Left lung (tissue), 10 donors: Measurements from ENCODE around the gene EEF1AKMT3. TPM values are rescaled to one million over a fixed set of nuclear protein-coding genes. Genes with fewer than 3 reads are reported as not detected.

Source experiments
- ATAC-seq: fragments of 200-7000 bp; cut with Tn5 transposase; one replicate; pipeline ENCODE4 v1.9.1; 2020; ENCODE audit warnings: moderate library complexity
- DNase-seq, 4 donors: peaks; one replicate each; pipeline ENCODE4 v3.0.0-alpha.2; 2013 to 2020
- H3K27ac ChIP-seq, 2 donors: fragments of 200-600 bp; sonication (generic) in 1 of 2; one replicate each; pipeline versions ENCODE4 v1.5.0 to v1.8.0; 2020 to 2021
- H3K27me3 ChIP-seq, 2 donors: fragments of 200-600 bp; sonication (generic) in 1 of 2; one replicate each; pipeline versions ENCODE4 v1.5.0 to v1.8.0; 2020 to 2021
- H3K36me3 ChIP-seq, 2 donors: fragments of 200-600 bp; sonication (generic) in 1 of 2; one replicate each; pipeline versions ENCODE4 v1.5.0 to v1.8.0; 2020 to 2021
- H3K4me1 ChIP-seq, 2 donors: fragments of 200-600 bp; one replicate each; pipeline ENCODE4 v1.8.0; 2021
- H3K4me3 ChIP-seq, 2 donors: fragments of 200-600 bp; sonication (generic) in 1 of 2; one replicate each; pipeline versions ENCODE4 v1.5.0 to v1.8.0; 2020 to 2021; ENCODE audit warnings: mild to moderate bottlenecking in 1 of 2
- H3K9me3 ChIP-seq, 2 donors: fragments of 200-600 bp; sonication (generic) in 1 of 2; one replicate each; pipeline versions ENCODE4 v1.5.0 to v1.8.0; 2020 to 2021
- CTCF ChIP-seq, 2 donors: fragments of 200-600 bp; sonication (generic) in 1 of 2; IDR thresholded peaks; one replicate each; pipeline versions ENCODE4 v1.5.0 to v1.8.0; 2021; ENCODE audit warnings: antibody characterized with exemption in 2 of 2
- intact Hi-C, 2 donors: fragments of 100-400 bp; cut with DNase I; formaldehyde crosslinking; loops; one replicate each; pipeline versions ENCODE4 v1.11.2 to v1.14.2; 2022
- polyA plus RNA-seq, 6 donors: library from polyadenylated mRNA; unstranded; fragments of 120-200 nt; gene quantifications; one replicate each; pipeline ENCODE4 v1.2.1, GENCODE V29; 2013; ENCODE audit not compliant: insufficient read length in 6 of 6
- total RNA-seq, 2 donors: library from RNA; stranded (reverse); fragmentation: NEBNext Ultra II Directional; extraction: Animal tissue kit (Norgen Biotek cat#: 25700); gene quantifications; one replicate each; pipeline ENCODE4 v1.2.1, GENCODE V29; 2021
- donor health status: DM: no; HTN: yes; CAD: no.
- donor health status: DM: no; HTN: no; CAD: no.

The EEF1AKMT3 gene
- total and polyA plus RNA-seq, 8 donors, result 6.2 to 19.7 (median 16.6) TPM

DNA sequence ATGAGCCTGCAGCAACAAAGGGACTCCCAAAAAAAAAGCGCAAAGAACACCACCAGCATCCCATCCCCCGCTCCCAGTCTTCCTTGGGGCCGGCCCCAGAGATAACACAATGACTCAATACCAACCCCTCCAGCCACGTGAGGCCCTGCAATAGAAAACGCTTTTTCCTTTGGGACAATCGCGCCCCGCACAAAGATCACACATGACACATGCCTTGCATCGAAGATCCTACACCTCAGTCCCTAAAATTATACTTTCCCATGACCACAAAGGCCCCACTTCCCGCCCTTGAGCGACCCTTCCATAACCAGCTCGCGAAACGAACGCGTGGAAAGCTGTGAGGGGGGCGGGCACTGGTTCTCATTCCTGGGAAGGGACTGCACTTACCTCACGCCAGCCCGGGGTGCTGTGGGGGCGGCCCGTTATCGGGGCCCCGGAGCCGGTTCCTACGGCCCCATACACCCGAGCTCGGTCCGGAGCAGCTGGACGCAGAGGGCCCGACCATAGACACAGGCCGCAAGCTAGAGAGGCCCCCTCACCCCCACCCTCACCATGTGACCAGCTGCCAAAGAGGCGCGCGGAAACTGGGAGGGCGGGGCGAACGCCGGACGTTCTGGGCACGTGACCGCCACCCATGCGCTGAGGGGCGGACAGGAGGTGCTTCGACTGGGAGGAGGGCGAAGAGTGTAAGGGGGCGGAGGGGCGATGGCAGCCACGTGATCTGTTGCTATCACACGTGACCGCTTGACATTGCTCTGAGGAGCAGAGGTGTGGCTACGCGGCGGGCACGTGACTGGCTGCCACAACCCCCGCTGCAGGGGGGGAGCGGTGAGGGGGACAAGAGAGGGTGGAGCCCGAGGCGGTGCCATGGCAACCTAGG, 20.4 kb upstream of the EEF1AKMT3 start, which contains the start of gene CDK4:
Gene CDK4, minus strand, starts transcription at position 523 of the 880 bp plus-strand sequence. CDS start 593 bp downstream, outside the sequence.
- Histone ChIP-seq H3K9me3 (no peaks in the 10 kb centered on the region), H3K27me3 (peaks cover 0 to 12% of the 10 kb centered on the region in 2 donors), H3K36me3 (peaks cover 0 to 38% of the 10 kb centered on the region in 2 donors), H3K4me1 (peaks cover 10 to 57% of the 10 kb centered on the region in 2 donors), H3K4me3 (peak within 1 kb of the TSS; percentile 67 to 75), H3K27ac (peak within 1 kb of the TSS; percentile 85 to 87)
- intact Hi-C loops, result no loop called here
- ATAC-seq (peak; percentile 83), DNase-seq (peak; percentile 98 to 100 (median 100))
- no peak for TF ChIP-seq CTCF (IDR thresholded peaks at IDR 0.05)

- no peak for TF ChIP-seq CTCF (IDR thresholded peaks at IDR 0.05)
- no peaks in the 10 kb centered on the region for H3K9me3 ChIP-seq
- H3K4me3 ChIP-seq, result peak overlapping the region in 1 of 2 donors; percentile 75
- ATAC-seq (no peak), DNase-seq (no peak)
- peaks cover 0 to 12% of the 10 kb centered on the region in 2 donors for H3K27me3 ChIP-seq
- H3K4me1 ChIP-seq, result peaks cover 10 to 57% of the 10 kb centered on the region in 2 donors
- H3K27ac ChIP-seq, result peak overlapping the region; percentile 76 to 85
- intact Hi-C loops, result no loop called here
- H3K36me3 ChIP-seq, result peaks cover 0 to 34% of the 10 kb centered on the region in 2 donors
These were observed 19.8 kb upstream of the EEF1AKMT3 start for GRCh38 chr12:57752668-57753000.

GRCh38 chr12:57753756-57754337, 18.6 kb upstream of the EEF1AKMT3 start:
- Histone ChIP-seq H3K4me1 (peaks cover 10 to 57% of the 10 kb centered on the region in 2 donors), H3K4me3 (no peak overlapping the region), H3K9me3 (no peaks in the 10 kb centered on the region), H3K27ac (peak overlapping the region; percentile 76 to 85), H3K36me3 (peaks cover 0 to 34% of the 10 kb centered on the region in 2 donors), H3K27me3 (peaks cover 0 to 12% of the 10 kb centered on the region in 2 donors)
- no peak for TF ChIP-seq CTCF (IDR thresholded peaks at IDR 0.05)
- intact Hi-C loops, result no loop called here
- DNase-seq, result no peak
- no peak for ATAC-seq

GRCh38 chr12:57754411-57755193, 17.8 kb upstream of the EEF1AKMT3 start, which contains the start of gene MARCHF9:
TSS of gene MARCHF9 (plus strand) at chr12:57755103. CDS start at chr12:57755529, 426 bp downstream.
- H3K4me1 ChIP-seq, result peaks cover 10 to 57% of the 10 kb centered on the region in 2 donors
- H3K4me3 ChIP-seq, result peak within 1 kb of the TSS; percentile 50 to 63
- ATAC-seq (peak; percentile 58), DNase-seq (peak in 3 of 4 donors; percentile 75 to 88 (median 88))
- intact Hi-C loops, result no loop called here
- H3K9me3 ChIP-seq, result no peaks in the 10 kb centered on the region
- peak within 1 kb of the TSS; percentile 76 to 85 for H3K27ac ChIP-seq
- H3K27me3 ChIP-seq, result peaks cover 0 to 12% of the 10 kb centered on the region in 2 donors
- peaks cover 0 to 33% of the 10 kb centered on the region in 2 donors for H3K36me3 ChIP-seq
- no peak for TF ChIP-seq CTCF (IDR thresholded peaks at IDR 0.05)
